ENCODE data around the gene MANSC1.

DNA sequence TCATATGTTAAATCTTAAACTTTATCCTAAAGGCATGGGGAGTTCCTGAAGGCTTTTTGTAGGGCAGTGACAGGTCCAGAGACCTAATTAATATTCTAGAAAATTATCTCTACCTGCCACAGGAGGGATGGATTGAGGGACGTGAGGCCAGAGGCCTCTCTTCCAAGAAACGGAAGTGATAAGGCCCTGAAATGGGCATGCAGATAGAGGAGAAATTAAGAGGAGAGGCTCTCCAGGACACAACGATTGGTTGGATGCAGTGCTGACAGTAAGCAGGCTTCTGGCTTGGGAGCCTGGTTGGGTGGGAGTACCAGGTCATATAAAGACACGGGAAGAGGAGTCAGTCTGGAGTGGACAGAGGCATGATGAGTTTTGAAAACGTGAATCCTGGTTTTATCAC is 3.8 kb upstream of the MANSC1 start:
- TF ChIP-seq, protein P1, sequence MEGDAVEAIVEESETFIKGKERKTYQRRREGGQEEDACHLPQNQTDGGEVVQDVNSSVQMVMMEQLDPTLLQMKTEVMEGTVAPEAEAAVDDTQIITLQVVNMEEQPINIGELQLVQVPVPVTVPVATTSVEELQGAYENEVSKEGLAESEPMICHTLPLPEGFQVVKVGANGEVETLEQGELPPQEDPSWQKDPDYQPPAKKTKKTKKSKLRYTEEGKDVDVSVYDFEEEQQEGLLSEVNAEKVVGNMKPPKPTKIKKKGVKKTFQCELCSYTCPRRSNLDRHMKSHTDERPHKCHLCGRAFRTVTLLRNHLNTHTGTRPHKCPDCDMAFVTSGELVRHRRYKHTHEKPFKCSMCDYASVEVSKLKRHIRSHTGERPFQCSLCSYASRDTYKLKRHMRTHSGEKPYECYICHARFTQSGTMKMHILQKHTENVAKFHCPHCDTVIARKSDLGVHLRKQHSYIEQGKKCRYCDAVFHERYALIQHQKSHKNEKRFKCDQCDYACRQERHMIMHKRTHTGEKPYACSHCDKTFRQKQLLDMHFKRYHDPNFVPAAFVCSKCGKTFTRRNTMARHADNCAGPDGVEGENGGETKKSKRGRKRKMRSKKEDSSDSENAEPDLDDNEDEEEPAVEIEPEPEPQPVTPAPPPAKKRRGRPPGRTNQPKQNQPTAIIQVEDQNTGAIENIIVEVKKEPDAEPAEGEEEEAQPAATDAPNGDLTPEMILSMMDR (IDR thresholded peaks at IDR 0.05; ENCODE audit: low read depth, low read length), result no peak
- TF ChIP-seq EZH2phosphoT487 (IDR thresholded peaks at IDR 0.05; ENCODE audit: low read depth), result no peak

Measured in OCI-LY3 (cell line).